ENCODE data around the gene TMEM129. TPM values are rescaled to one million over a fixed set of nuclear protein-coding genes. Genes with fewer than 3 reads are reported as not detected.

TMEM129 gene
- total and polyA plus RNA-seq, 10 of the 15 experiments (the other 5 are each of a cell fraction or from before 2014, with no cell fraction given): 0.19 to 24.9 (median 13.2) TPM

DNA sequence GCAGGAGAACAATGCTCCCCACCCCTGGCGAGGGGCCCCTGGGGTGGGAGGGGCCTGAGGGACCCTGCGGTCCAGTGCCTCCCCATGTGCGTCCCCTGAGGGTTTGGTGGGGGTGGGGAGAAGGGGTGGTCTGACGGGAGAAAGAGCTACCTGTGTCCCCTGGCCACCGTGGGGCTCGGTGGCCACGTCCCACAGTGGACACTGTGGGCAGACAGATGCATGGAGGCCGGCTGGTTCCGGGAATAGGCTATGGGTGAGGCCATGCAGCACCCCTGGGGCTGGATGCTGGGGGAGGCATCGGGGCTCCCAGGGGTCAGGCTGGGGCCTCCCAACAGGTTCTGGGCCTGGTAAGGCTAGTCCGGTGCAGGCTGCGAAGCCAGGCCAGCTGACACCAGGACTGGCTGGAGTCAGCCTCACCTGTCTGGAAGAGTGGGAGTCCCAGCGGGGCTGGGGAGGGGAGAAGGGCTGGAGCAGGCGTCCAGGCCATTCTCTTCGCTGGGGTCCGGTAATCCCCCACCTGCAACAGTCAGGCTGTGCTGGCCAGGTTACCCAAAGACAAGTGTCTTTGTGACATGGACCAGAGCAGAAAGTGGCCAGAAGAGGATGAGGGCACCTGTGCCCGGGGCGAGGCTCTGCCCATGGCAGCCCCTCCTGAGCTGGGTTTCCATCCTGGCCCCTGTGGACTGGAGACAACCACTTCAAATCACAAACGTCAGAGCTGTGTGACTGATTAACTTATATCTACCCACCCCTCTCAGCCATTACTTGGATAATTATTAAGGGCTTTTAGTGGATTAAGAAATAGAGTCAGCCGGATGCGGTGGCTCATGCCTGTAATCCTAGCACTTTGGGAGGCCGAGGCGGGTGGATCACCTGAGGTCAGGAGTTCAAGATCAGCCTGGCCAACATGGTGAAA lies 35.6 kb downstream of the TMEM129 start:
- CTCF ChIA-PET: no interaction called here
- WGBS (ENCODE audit: insufficient coverage, insufficient replicate concordance, low lambda C conversion rate, missing lambda C conversion rate): 93% methylated on average over 20 of the region's 23 CpGs
- no peak for TF ChIP-seq MEF2A (IDR thresholded peaks at IDR 0.05; ENCODE audit: insufficient read depth, low read depth, low read length)
- TF ChIP-seq POLR2A (IDR thresholded peaks at IDR 0.05; ENCODE audit: low read depth, low read length): 0 out of 2 replicates have a peak, but pooled peaks have one; percentile 11
- H3K27me3 ChIP-seq (replicated peaks in 1 of 2; ENCODE audit: control insufficient read depth in 2 of 2, insufficient read depth in 2 of 2, low read length in 1 of 2): no peaks in the 10 kb centered on the region
- no peaks in the 10 kb centered on the region for H3K79me2 ChIP-seq (ENCODE audit: control insufficient read depth, insufficient read depth, low read length)
- peaks cover under 1 to 2% of the 10 kb centered on the region in 2 experiments; a peak in 2 of 4 replicates for H3K36me3 ChIP-seq (ENCODE audit: control insufficient read depth in 2 of 2, insufficient read depth in 2 of 2, low read length in 1 of 2)
- RAD21 ChIA-PET (ENCODE audit: unreplicated experiment): no interaction called here
- H3K4me2 ChIP-seq (ENCODE audit: control insufficient read depth, insufficient read depth): peak overlapping the region; percentile 97
- SMC1A ChIA-PET (ENCODE audit: uncharacterized antibody, unreplicated experiment): no interaction called here
- H3K9me3 ChIP-seq (replicated peaks; ENCODE audit: control insufficient read depth, insufficient read depth, low read length): no peaks in the 10 kb centered on the region
- no peaks in the 10 kb centered on the region for H4K20me1 ChIP-seq (ENCODE audit: control insufficient read depth, insufficient read depth)
- H3K4me3 ChIP-seq: peak overlapping the region; percentile 65
- H3K27ac ChIP-seq (ENCODE audit: control insufficient read depth, insufficient read depth): no peak overlapping the region
- in situ Hi-C loops (cut with MboI) (no loop called here), intact Hi-C loops (cut with micrococcal nuclease; ENCODE audit: unreplicated experiment) (loop anchor here (2.0 kb wide), 1 partner anchor 27 kb away; the partner anchor contains the start of gene SLBP)
- no peak overlapping the region for H3K9ac ChIP-seq (ENCODE audit: control insufficient read depth, insufficient read depth, low read length)
- FAIRE-seq: no peak
- BruUV-seq (replicated peaks): no TSS peak
- peaks cover 11% of the 10 kb centered on the region for H3K4me1 ChIP-seq (ENCODE audit: control insufficient read depth, insufficient read depth, low read length)
- ATAC-seq: no peak
- no peak overlapping the region for H2AFZ ChIP-seq (ENCODE audit: control insufficient read depth, low read depth, low read length)
- POLR2A ChIA-PET: no interaction called here
- no peak for DNase-seq (ENCODE audit: low read depth, low spot score)

DNA sequence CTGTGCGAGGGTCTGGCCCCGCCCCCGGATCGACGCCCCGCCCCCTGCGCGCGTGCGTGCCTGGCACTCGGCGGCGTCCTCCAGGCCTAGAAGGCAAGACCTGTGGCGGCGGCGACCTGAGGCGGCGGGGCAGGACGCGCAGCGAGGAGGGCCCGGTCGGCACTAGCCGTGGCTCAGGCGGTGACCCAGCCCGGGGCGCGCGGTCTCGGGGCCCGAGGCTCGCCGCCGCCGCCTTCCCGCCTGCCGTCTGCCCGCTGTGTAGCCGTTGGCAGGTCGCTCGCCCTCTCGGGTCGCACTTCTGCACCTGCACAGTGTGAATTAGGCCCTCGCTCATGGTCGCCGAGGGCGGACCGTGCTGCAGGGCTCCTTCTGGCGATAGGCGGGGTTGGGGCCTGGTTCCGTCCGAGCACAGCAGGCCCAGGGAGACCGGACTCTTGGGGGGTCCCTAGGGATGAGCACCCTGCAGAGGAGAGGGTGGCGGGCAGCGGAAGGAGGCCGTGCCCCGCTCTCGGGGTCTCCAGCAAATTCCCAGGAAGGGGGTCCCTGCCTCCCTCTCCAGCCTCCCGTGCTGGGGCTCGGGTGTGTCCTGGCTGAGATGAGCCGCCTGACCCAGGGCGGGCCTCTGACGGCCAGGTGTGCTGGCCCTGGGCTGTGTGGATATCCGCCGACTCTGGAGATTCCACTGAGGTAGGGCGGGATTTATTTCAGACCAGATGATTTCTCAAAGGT lies 36.5 kb downstream of the TMEM129 start:
- BruUV-seq (replicated peaks): no TSS peak
- CTCF ChIA-PET: no interaction called here
- 19% methylated on average over 65 of the region's 66 CpGs for WGBS (ENCODE audit: insufficient coverage, insufficient replicate concordance, low lambda C conversion rate, missing lambda C conversion rate)
- peak; percentile 57 for ATAC-seq
- H3K9me3 ChIP-seq (replicated peaks; ENCODE audit: control insufficient read depth, insufficient read depth, low read length): no peaks in the 10 kb centered on the region
- SMC1A ChIA-PET (ENCODE audit: uncharacterized antibody, unreplicated experiment): no interaction called here
- H3K36me3 ChIP-seq (ENCODE audit: control insufficient read depth in 2 of 2, insufficient read depth in 2 of 2, low read length in 1 of 2): no peaks in the 10 kb centered on the region; a peak in 1 of 4 replicates
- H3K27me3 ChIP-seq (replicated peaks in 1 of 2; ENCODE audit: control insufficient read depth in 2 of 2, insufficient read depth in 2 of 2, low read length in 1 of 2): no peaks in the 10 kb centered on the region
- no peak for DNase-seq (ENCODE audit: low read depth, low spot score)
- POLR2A ChIA-PET: no interaction called here
- FAIRE-seq: no peak
- H3K4me2 ChIP-seq (ENCODE audit: control insufficient read depth, insufficient read depth): peak overlapping the region; percentile 97
- RAD21 ChIA-PET (ENCODE audit: unreplicated experiment): no interaction called here
- H4K20me1 ChIP-seq (ENCODE audit: control insufficient read depth, insufficient read depth): no peaks in the 10 kb centered on the region
- H2AFZ ChIP-seq (ENCODE audit: control insufficient read depth, low read depth, low read length): peak overlapping the region; percentile 87
- in situ Hi-C loops (cut with MboI): no loop called here
- no peak overlapping the region for H3K27ac ChIP-seq (ENCODE audit: control insufficient read depth, insufficient read depth)
- no peaks in the 10 kb centered on the region for H3K79me2 ChIP-seq (ENCODE audit: control insufficient read depth, insufficient read depth, low read length)
- peak overlapping the region; percentile 65 for H3K4me3 ChIP-seq
- peaks cover 11% of the 10 kb centered on the region for H3K4me1 ChIP-seq (ENCODE audit: control insufficient read depth, insufficient read depth, low read length)
- H3K9ac ChIP-seq (ENCODE audit: control insufficient read depth, insufficient read depth, low read length): peak overlapping the region; percentile 54; the same call in 1 of the 2 replicates
- intact Hi-C loops (cut with micrococcal nuclease; ENCODE audit: unreplicated experiment): loop anchor here (2.0 kb wide), 1 partner anchor 28 kb away; the partner anchor contains the start of gene SLBP
- TF ChIP-seq NFXL1 (IDR thresholded peaks at IDR 0.05; ENCODE audit: borderline replicate concordance) (peak; percentile 95), RCOR1 (conservative IDR thresholded peaks at IDR 0.05; ENCODE audit: low read depth, low read length) (no peak), FOXM1 (IDR thresholded peaks at IDR 0.05; ENCODE audit: low read depth, low read length) (no peak), ZNF217 (IDR thresholded peaks at IDR 0.05) (peak; percentile 20; the same call in 1 of the 2 replicates), SMARCA5 (IDR thresholded peaks at IDR 0.05) (peak; percentile 84), POLR2A (IDR thresholded peaks at IDR 0.05; ENCODE audit: low read depth, low read length) (peak; percentile 55; the same call in 1 of the 2 replicates), LARP7 (IDR thresholded peaks at IDR 0.05) (peak; percentile 88), ZNF622 (IDR thresholded peaks at IDR 0.05) (no peak), RB1 (IDR thresholded peaks at IDR 0.05; ENCODE audit: borderline replicate concordance) (0 out of 2 replicates have a peak, but pooled peaks have one; percentile 33), NRF1 (conservative IDR thresholded peaks at IDR 0.05; ENCODE audit: low read depth, low read length) (0 out of 2 replicates have a peak, but pooled peaks have one; percentile 23), KLF5 (IDR thresholded peaks at IDR 0.05; ENCODE audit: partially characterized antibody) (peak; percentile 42)
- TF ChIP-seq, protein P1, sequence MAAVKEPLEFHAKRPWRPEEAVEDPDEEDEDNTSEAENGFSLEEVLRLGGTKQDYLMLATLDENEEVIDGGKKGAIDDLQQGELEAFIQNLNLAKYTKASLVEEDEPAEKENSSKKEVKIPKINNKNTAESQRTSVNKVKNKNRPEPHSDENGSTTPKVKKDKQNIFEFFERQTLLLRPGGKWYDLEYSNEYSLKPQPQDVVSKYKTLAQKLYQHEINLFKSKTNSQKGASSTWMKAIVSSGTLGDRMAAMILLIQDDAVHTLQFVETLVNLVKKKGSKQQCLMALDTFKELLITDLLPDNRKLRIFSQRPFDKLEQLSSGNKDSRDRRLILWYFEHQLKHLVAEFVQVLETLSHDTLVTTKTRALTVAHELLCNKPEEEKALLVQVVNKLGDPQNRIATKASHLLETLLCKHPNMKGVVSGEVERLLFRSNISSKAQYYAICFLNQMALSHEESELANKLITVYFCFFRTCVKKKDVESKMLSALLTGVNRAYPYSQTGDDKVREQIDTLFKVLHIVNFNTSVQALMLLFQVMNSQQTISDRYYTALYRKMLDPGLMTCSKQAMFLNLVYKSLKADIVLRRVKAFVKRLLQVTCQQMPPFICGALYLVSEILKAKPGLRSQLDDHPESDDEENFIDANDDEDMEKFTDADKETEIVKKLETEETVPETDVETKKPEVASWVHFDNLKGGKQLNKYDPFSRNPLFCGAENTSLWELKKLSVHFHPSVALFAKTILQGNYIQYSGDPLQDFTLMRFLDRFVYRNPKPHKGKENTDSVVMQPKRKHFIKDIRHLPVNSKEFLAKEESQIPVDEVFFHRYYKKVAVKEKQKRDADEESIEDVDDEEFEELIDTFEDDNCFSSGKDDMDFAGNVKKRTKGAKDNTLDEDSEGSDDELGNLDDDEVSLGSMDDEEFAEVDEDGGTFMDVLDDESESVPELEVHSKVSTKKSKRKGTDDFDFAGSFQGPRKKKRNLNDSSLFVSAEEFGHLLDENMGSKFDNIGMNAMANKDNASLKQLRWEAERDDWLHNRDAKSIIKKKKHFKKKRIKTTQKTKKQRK (IDR thresholded peaks at IDR 0.05; ENCODE audit: low read depth, low read length): no peak

Measured in GM12878 (cell line).